Endothelial cell (in vitro differentiated cells): Measurements from ENCODE around the gene SCLT1. TPM values are rescaled to one million over a fixed set of nuclear protein-coding genes. Genes with fewer than 3 reads are reported as not detected.

Experiments
- DNase-seq: peaks from one replicate; pipeline ENCODE4 v3.0.0; 2021; ENCODE audit warnings: low spot score
- H3K27ac Mint-ChIP-seq: one replicate; pipeline ENCODE4 v1.8.0; 2021; ENCODE audit warnings: mixed read lengths, inconsistent platforms; ENCODE audit not compliant: unreplicated experiment
- H3K27me3 Mint-ChIP-seq: one replicate; pipeline ENCODE4 v1.8.0; 2021; ENCODE audit warnings: mild to moderate bottlenecking, moderate library complexity, mixed read lengths, inconsistent platforms; ENCODE audit not compliant: unreplicated experiment
- H3K36me3 Mint-ChIP-seq: one replicate; pipeline ENCODE4 v1.8.0; 2021; ENCODE audit warnings: mild to moderate bottlenecking, low read depth, mixed read lengths, inconsistent platforms; ENCODE audit not compliant: unreplicated experiment
- H3K4me1 Mint-ChIP-seq: one replicate; pipeline ENCODE4 v1.8.0; 2021; ENCODE audit warnings: mild to moderate bottlenecking, mixed read lengths, inconsistent platforms; ENCODE audit not compliant: unreplicated experiment
- H3K4me3 Mint-ChIP-seq: one replicate; pipeline ENCODE4 v1.8.0; 2021; ENCODE audit warnings: mild to moderate bottlenecking, mixed read lengths, inconsistent platforms; ENCODE audit not compliant: unreplicated experiment
- H3K9me3 Mint-ChIP-seq: one replicate; pipeline ENCODE4 v1.8.0; 2021; ENCODE audit warnings: mixed read lengths, inconsistent platforms; ENCODE audit not compliant: unreplicated experiment
- CTCF ChIP-seq: fragments of 200-600 bp; sonication (generic); IDR thresholded peaks from one replicate; pipeline ENCODE4 v1.5.0; 2021; ENCODE audit warnings: antibody characterized with exemption; ENCODE audit not compliant: unreplicated experiment
- total RNA-seq: library from RNA; stranded (reverse); fragmentation: NEBNext Ultra II Directional; extraction: Animal tissue kit (Norgen Biotek cat#: 25700); gene quantifications from one replicate; pipeline ENCODE4 v1.2.1, GENCODE V29; 2021; ENCODE audit not compliant: unreplicated experiment

The SCLT1 gene
- total RNA-seq, 1 donor from 2014 or later = 22.2 TPM

GRCh38 chr4:128974136-128974581, 119.2 kb downstream of the SCLT1 start:
- TF ChIP-seq CTCF = no peak
- Mint-ChIP-seq H3K9me3 (no peaks in the 10 kb centered on the region), H3K36me3 (no peaks in the 10 kb centered on the region), H3K4me3 (no peak overlapping the region), H3K27me3 (no peaks in the 10 kb centered on the region), H3K27ac (no peak overlapping the region), H3K4me1 (no peaks in the 10 kb centered on the region)
- DNase-seq = no peak

- TF ChIP-seq CTCF = no peak
- Mint-ChIP-seq H3K36me3 (no peaks in the 10 kb centered on the region), H3K27me3 (no peaks in the 10 kb centered on the region), H3K9me3 (no peaks in the 10 kb centered on the region), H3K4me1 (no peaks in the 10 kb centered on the region), H3K27ac (no peak overlapping the region), H3K4me3 (no peak overlapping the region)
- DNase-seq = no peak
Observed at GRCh38 chr4:128973384-128973783, 120.0 kb downstream of the SCLT1 start.

- Mint-ChIP-seq H3K4me3 (no peak overlapping the region), H3K27ac (no peak overlapping the region), H3K9me3 (peaks cover 4% of the 10 kb centered on the region), H3K4me1 (peaks cover 25% of the 10 kb centered on the region), H3K36me3 (peaks cover 9% of the 10 kb centered on the region), H3K27me3 (peaks cover 2% of the 10 kb centered on the region)
- TF ChIP-seq CTCF = no peak
- no peak for DNase-seq
Observed at GRCh38 chr4:128961405-128961804, 131.9 kb downstream of the SCLT1 start.

- TF ChIP-seq CTCF = no peak
- Mint-ChIP-seq H3K9me3 (peaks cover 4% of the 10 kb centered on the region), H3K27me3 (peaks cover 2% of the 10 kb centered on the region), H3K36me3 (peaks cover 9% of the 10 kb centered on the region), H3K4me3 (no peak overlapping the region), H3K27ac (no peak overlapping the region), H3K4me1 (peaks cover 29% of the 10 kb centered on the region)
- no peak for DNase-seq
Observed at GRCh38 chr4:128958194-128958593, 135.1 kb downstream of the SCLT1 start.

GRCh38 chr4:128957459-128957858, 135.9 kb downstream of the SCLT1 start:
- H3K27ac Mint-ChIP-seq = peak overlapping the region; percentile 14
- no peak overlapping the region for H3K4me3 Mint-ChIP-seq
- H3K4me1 Mint-ChIP-seq = peaks cover 28% of the 10 kb centered on the region
- peaks cover 2% of the 10 kb centered on the region for H3K27me3 Mint-ChIP-seq
- H3K9me3 Mint-ChIP-seq = peaks cover 4% of the 10 kb centered on the region
- H3K36me3 Mint-ChIP-seq = peaks cover 9% of the 10 kb centered on the region
- no peak for DNase-seq
- TF ChIP-seq CTCF = no peak
